Measurements from ENCODE around the gene ERG.

The ERG gene

DNA sequence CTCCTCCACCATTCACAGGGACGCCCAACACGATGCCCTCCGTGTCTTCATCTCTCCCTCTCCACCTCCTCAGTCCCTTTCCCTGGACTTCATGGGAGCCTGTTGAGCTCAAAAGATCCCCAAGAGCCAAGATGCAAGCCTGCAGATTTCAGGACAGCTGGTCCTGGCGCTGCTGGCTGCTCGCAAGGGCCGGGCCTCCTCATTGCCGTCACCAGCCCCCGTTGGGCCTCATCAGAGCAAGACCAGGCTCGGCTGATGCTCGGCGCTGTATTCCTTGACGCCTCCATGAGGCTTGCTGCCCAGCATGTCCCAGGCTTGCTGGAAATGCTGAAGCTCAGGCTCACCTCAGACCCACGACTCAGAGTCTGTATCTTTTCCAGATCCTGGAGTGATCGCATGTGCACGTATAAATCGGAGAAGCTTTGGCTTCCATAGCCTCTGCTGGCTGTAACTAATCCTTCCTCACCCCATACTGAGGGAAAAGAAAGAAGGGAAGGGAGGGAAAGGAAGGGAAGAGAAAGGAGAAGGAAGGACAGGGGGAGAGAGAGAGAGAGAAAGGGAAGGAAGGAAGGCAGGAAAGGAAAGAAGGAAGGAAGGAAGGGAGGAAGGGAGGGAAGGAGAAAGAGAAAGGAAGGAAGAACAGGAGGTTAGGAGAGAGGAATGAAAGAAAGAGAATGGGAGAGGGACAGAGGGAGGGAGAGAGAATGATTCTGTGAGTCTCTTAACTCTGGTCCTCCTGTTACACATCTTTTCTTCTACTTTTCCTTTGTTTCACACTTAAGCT lies 146.9 kb downstream of the ERG start:
- no peak overlapping the region for H3K4me3 ChIP-seq (ENCODE audit: low read depth, low read length)
- TF ChIP-seq, protein P1, sequence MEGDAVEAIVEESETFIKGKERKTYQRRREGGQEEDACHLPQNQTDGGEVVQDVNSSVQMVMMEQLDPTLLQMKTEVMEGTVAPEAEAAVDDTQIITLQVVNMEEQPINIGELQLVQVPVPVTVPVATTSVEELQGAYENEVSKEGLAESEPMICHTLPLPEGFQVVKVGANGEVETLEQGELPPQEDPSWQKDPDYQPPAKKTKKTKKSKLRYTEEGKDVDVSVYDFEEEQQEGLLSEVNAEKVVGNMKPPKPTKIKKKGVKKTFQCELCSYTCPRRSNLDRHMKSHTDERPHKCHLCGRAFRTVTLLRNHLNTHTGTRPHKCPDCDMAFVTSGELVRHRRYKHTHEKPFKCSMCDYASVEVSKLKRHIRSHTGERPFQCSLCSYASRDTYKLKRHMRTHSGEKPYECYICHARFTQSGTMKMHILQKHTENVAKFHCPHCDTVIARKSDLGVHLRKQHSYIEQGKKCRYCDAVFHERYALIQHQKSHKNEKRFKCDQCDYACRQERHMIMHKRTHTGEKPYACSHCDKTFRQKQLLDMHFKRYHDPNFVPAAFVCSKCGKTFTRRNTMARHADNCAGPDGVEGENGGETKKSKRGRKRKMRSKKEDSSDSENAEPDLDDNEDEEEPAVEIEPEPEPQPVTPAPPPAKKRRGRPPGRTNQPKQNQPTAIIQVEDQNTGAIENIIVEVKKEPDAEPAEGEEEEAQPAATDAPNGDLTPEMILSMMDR (IDR thresholded peaks at IDR 0.05; ENCODE audit: low read depth, low read length, missing control alignments) = no peak
- in situ Hi-C loops (cut with HindIII; ENCODE audit: low sequenced_read_pairs) = loop anchor here (25.0 kb wide), 2 partner anchors 189 to 639 kb away; no protein-coding TSS in a partner anchor
- DNase-seq (ENCODE audit: low read depth) = no peak

DNA sequence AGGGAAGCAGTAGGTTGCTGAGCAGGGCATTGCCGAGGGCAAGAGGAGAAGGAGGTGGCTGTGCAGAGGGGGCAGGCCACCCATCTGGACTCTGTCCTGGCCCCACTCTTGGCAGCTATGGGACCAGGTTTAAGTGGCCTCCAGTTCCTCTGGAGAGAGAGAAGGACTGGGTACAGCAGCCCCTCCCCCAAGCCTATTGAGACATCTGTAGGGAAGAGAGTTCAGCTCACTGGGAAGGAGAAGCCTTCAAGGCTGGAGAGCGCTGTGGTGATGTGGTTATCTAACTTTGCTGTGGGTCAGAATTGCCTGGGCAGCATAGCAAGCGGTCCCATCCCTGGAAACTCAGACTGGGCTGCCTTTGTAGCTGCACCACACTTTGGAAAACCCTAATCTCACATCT lies 147.6 kb downstream of the ERG start:
- TF ChIP-seq, protein P1 (IDR thresholded peaks at IDR 0.05; ENCODE audit: low read depth, low read length, missing control alignments) = no peak
- no peak for DNase-seq (ENCODE audit: low read depth)
- H3K4me3 ChIP-seq (ENCODE audit: low read depth, low read length) = no peak overlapping the region
- in situ Hi-C loops (cut with HindIII; ENCODE audit: low sequenced_read_pairs) = loop anchor here (25.0 kb wide), 2 partner anchors 188 to 638 kb away; no protein-coding TSS in a partner anchor

DNA sequence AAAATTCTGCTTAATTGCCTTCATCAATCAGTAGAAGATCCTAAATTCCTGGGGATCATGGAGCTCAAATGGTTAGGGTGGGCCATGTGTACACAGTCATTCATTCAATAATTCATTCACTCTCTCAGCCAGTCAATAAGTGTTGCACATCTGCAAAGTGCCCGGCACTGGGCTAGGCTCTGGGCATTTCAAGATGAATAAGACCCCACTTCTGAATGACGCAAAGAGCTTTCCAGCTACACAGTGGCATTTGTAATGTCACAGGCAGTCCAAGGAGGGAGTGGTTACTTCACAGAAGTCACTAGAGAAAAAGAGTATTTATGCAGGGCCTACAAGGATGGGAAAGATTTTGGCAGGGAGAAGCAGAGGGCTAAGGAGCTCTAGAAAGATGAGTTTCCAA lies 148.3 kb downstream of the ERG start:
- in situ Hi-C loops (cut with HindIII; ENCODE audit: low sequenced_read_pairs) = loop anchor here (25.0 kb wide), 2 partner anchors 188 to 638 kb away; no protein-coding TSS in a partner anchor

DNA sequence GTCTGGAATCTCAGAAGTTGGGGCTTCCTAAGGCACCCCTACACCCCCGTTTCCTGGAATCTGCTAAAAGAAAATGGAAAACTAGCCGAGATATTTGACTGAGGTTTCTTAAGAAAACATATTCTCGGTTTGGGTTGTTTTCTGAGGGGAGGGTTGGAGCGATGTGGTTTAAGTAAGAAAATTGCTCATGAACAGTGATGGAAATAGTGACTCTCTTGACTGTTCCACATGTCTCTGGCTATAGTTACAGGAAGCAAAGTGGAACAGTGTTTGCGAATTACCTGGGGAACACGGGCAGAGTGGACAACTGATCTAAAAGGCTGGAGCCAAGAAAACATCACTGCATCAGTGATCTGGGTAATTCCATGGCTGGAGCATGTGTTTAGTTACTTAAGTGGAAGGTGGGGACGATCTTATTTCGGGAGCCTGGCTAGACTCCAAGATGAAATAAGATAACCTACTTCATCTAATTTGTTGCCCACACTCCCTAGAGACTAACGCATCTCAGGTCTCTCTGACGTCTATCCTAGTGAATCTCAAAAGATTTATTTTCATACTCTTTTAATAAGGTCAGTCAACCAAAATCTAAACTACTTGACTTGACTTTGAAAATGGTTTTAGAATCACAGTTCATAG lies 149.0 kb downstream of the ERG start:
- TF ChIP-seq, protein P1 (IDR thresholded peaks at IDR 0.05; ENCODE audit: low read depth, low read length, missing control alignments) = no peak
- in situ Hi-C loops (cut with HindIII; ENCODE audit: low sequenced_read_pairs) = no loop called here
- DNase-seq (ENCODE audit: low read depth) = peak; percentile 96
- H3K4me3 ChIP-seq (ENCODE audit: low read depth, low read length) = no peak overlapping the region

More for the DNA sequence above, 148.3 kb downstream of the ERG start:
- no peak overlapping the region for H3K4me3 ChIP-seq (ENCODE audit: low read depth, low read length)
- TF ChIP-seq, protein P1 (IDR thresholded peaks at IDR 0.05; ENCODE audit: low read depth, low read length, missing control alignments) = no peak
- no peak for DNase-seq (ENCODE audit: low read depth)

DNA sequence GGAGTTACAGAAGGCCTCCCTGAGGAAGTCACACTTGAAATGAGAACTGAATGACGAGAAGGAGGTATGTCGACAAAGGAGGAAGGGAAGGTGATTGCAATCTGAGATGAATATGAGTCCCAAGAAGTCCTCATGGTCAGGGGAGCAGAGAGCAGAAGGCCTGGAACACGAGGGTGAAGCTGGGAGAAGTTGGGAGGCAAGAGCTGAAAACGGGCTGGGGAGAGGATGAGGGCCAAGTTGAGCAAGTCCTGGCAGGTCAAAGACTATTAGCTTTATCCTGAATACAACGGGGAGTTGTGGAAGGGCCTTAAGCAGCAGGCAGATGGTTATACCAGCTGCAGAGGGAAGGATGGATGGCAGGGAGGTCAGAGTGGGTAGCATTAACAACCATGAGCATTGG lies 152.0 kb downstream of the ERG start:
- in situ Hi-C loops (cut with HindIII; ENCODE audit: low sequenced_read_pairs) = no loop called here
- TF ChIP-seq, protein P1 (IDR thresholded peaks at IDR 0.05; ENCODE audit: low read depth, low read length, missing control alignments) = no peak
- H3K4me3 ChIP-seq (ENCODE audit: low read depth, low read length) = no peak overlapping the region
- no peak for DNase-seq (ENCODE audit: low read depth)

DNA sequence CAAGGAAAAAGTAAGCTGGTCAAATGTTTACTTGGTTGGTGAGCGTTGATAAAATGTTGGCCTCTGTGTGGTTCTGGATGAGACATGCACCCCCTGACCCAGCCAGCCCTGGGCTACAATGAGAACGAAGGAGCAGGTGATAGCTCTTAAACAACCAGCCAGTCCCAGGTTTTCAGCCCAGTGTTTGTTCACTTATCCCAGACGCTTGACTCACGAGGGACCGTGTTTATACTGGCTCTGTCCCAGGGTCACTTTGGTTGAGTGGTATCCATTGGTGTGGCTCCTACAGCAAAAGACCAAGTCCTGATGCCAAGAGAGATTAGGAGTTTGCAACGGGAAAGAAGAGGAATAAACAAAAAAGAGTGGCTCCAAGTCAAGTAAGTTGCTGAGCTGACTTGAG lies 154.6 kb downstream of the ERG start:
- TF ChIP-seq, protein P1 (IDR thresholded peaks at IDR 0.05; ENCODE audit: low read depth, low read length, missing control alignments) = no peak
- no peak overlapping the region for H3K4me3 ChIP-seq (ENCODE audit: low read depth, low read length)
- in situ Hi-C loops (cut with HindIII; ENCODE audit: low sequenced_read_pairs) = no loop called here
- no peak for DNase-seq (ENCODE audit: low read depth)

Measured in astrocyte of the cerebellum (primary cell).